IPS DF 6.9 (cell line): ENCODE results near the gene KCND3.

Experiments
- DNase-seq: peaks from one replicate; pipeline ENCODE4 v3.0.0-alpha.2; 2013; ENCODE audit warnings: low read depth, low spot score
- H3K27ac ChIP-seq: one replicate; pipeline ENCODE4 v1.5.1; 2013; ENCODE audit warnings: low read length, control low read depth
- H3K27me3 ChIP-seq: 2 replicates; pipeline ENCODE4 v1.6.1; 2013; ENCODE audit warnings: mild to moderate bottlenecking, low read length; ENCODE audit not compliant: control insufficient read depth, insufficient read depth
- H3K36me3 ChIP-seq: 2 replicates; pipeline ENCODE4 v1.6.1; 2013; ENCODE audit warnings: low read length; ENCODE audit not compliant: control insufficient read depth, insufficient read depth
- H3K4me1 ChIP-seq: 2 replicates; pipeline ENCODE4 v1.6.1; 2013; ENCODE audit warnings: low read length; ENCODE audit not compliant: control insufficient read depth, insufficient read depth
- H3K4me3 ChIP-seq: 2 replicates; pipeline ENCODE4 v1.5.1; 2013; ENCODE audit warnings: mild to moderate bottlenecking, low read length
- H3K9me3 ChIP-seq: 2 replicates; pipeline ENCODE4 v1.6.1; 2013; ENCODE audit warnings: low read length, inconsistent platforms; ENCODE audit not compliant: control insufficient read depth, insufficient read depth
- WGBS: extraction: QIAGEN DNeasy Blood & Tissue Kit; methylation state at CpG from one replicate; pipeline ENCODE4 v1.1.7; 2013; ENCODE audit warnings: mixed read lengths, missing lambda C conversion rate; ENCODE audit not compliant: insufficient read length, insufficient coverage; 5-methylcytosine and 5-hydroxymethylcytosine counted together

Gene KCND3

GRCh38 chr1:111870181-111870580 is 119.3 kb downstream of the KCND3 start:
- DNase-seq: no peak
- no peaks in the 10 kb centered on the region for H3K36me3 ChIP-seq
- no CpG with 5 or more reads among the region's 1 CpG for WGBS
- H3K27me3 ChIP-seq: no peaks in the 10 kb centered on the region
- H3K4me1 ChIP-seq: no peaks in the 10 kb centered on the region
- no peak overlapping the region for H3K27ac ChIP-seq
- H3K9me3 ChIP-seq: no peaks in the 10 kb centered on the region
- H3K4me3 ChIP-seq: no peak overlapping the region

DNA sequence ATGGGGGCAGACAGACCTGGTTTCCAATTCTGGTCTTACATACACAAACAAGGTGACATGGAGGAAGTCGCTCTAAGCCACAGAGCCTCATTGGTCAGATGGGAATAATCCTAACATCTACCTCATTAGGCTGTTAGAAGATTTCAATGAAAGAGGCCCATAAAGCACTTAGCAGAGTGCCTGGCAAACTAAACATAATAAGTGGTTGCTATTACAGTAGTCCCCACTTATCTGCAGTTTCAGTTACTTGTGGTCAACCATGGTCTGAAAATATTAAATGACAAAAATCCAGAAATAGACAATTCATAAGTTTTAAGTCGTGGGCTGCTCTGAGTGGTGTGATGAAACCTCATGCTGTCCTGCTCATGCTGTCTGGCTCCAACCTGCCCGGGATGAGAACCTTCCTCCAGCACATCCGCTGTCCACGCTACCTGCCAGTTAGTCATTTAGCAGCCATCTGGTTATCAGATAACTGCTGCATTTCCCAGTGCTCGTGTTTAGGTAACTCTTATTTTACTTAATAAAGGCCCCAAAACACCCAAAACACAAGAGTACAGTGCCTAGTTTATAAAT is 121.5 kb downstream of the KCND3 start:
- H3K27ac ChIP-seq: no peak overlapping the region
- H3K4me1 ChIP-seq: no peaks in the 10 kb centered on the region
- no peaks in the 10 kb centered on the region for H3K36me3 ChIP-seq
- H3K9me3 ChIP-seq: no peaks in the 10 kb centered on the region
- no peak overlapping the region for H3K4me3 ChIP-seq
- no peaks in the 10 kb centered on the region for H3K27me3 ChIP-seq
- DNase-seq: no peak
- no CpG with 5 or more reads among the region's 6 CpGs for WGBS

DNA sequence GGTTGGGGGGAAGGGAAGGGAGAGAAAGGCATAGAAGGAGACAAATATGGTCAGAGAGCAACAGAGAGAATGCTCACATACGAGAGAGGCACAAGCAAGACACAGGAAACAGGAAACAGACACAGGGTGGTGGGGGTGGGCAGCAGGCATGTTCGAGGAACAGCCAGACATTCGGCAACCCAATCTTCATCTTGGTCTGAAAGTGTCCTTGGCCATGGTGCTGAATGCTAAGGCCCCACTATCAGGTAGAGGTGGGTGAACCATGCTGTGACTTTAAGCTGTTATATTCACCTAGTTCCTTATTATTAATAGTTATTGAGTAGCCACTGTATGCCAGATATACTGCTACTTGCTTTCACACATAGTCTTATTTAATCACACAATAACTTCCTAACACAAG is 124.6 kb downstream of the KCND3 start:
- H3K9me3 ChIP-seq: no peaks in the 10 kb centered on the region
- no peak for DNase-seq
- H3K4me3 ChIP-seq: no peak overlapping the region
- no CpG with 5 or more reads among the region's 3 CpGs for WGBS
- H3K4me1 ChIP-seq: no peaks in the 10 kb centered on the region
- H3K36me3 ChIP-seq: no peaks in the 10 kb centered on the region
- no peaks in the 10 kb centered on the region for H3K27me3 ChIP-seq
- H3K27ac ChIP-seq: no peak overlapping the region

DNA sequence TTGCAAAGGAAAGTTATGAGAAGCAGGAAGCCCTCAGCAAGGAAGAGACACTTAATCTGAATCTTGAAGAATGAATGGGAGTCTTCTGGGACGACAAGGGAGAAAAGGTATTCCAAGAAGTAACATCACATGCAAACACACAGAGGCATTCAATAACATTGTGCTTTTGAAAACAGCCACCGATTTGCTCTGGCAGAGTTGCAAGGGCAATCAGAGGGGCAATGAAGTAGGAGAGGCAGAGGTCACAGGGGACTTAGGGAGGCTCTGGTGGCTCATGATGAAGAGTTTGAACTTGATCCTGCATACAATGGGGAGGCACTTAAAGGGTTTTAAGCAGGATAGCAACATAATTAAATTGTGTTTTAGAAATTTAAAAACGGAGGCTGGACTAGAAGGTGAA is 126.1 kb downstream of the KCND3 start:
- WGBS: no CpG with 5 or more reads among the region's 3 CpGs
- Histone ChIP-seq H3K36me3 (no peaks in the 10 kb centered on the region), H3K4me3 (no peak overlapping the region), H3K4me1 (no peaks in the 10 kb centered on the region), H3K27me3 (no peaks in the 10 kb centered on the region), H3K9me3 (no peaks in the 10 kb centered on the region), H3K27ac (no peak overlapping the region)
- DNase-seq: no peak

- no CpG with 5 or more reads among the region's 3 CpGs for WGBS
- Histone ChIP-seq H3K27me3 (no peaks in the 10 kb centered on the region), H3K4me3 (no peak overlapping the region), H3K27ac (no peak overlapping the region), H3K36me3 (no peaks in the 10 kb centered on the region), H3K4me1 (no peaks in the 10 kb centered on the region), H3K9me3 (no peaks in the 10 kb centered on the region)
- no peak for DNase-seq
Observed at GRCh38 chr1:111862599-111862998, 126.9 kb downstream of the KCND3 start.

DNA sequence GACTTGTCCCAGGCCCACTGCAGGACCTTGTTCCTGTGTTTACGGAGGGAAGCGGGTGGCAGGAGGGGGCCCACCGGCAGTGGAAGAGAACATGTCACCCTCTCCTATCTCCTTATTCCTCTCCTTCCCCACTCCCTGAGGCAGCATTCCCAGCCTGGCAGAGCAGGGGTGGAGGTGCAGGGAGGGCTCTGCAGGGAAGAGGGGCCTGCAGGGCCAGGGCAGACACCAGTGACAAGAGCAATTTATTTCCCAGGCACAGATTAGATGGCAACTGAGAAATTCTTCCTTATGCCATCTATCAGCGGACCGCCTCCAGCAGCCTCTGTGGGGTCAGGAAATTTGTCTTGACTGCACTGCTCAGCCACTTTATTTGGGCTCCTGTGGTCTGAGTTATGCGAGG is 127.9 kb downstream of the KCND3 start:
- Histone ChIP-seq H3K27ac (no peak overlapping the region), H3K27me3 (no peaks in the 10 kb centered on the region), H3K4me1 (peaks cover under 1% of the 10 kb centered on the region; the same call in 1 of the 2 replicates), H3K9me3 (no peaks in the 10 kb centered on the region), H3K4me3 (no peak overlapping the region), H3K36me3 (no peaks in the 10 kb centered on the region)
- no CpG with 5 or more reads among the region's 6 CpGs for WGBS
- DNase-seq: no peak

DNA sequence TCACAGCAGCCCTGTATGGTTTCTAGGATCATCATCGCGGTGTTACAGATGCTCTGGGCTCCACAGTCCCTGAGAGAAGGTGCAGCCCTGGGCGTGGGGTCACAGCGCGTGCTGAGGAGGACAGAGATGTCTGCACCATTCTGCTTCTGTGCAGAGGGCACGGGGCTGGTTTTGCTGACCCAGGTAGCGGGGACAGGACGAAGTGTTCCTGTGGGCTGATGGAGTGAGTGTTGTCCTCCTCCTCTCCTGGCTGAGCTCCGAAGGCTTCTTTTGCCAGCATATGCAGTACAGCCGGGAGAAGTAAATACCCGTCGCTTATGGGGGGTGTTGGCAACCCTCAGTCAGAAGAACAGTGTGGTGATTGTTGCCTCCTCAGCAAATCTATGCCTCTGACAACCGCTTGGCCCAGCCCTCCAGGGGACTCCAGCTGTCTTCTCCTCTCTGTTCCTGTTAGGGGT is 132.2 kb downstream of the KCND3 start:
- peaks cover 5% of the 10 kb centered on the region; the same call in 1 of the 2 replicates for H3K4me1 ChIP-seq
- H3K36me3 ChIP-seq: no peaks in the 10 kb centered on the region
- DNase-seq: no peak
- H3K27me3 ChIP-seq: no peaks in the 10 kb centered on the region
- no peak overlapping the region for H3K27ac ChIP-seq
- H3K9me3 ChIP-seq: no peaks in the 10 kb centered on the region
- WGBS: no CpG with 5 or more reads among the region's 13 CpGs
- H3K4me3 ChIP-seq: no peak overlapping the region

GRCh38 chr1:111856411-111857185 is 132.9 kb downstream of the KCND3 start:
- H3K9me3 ChIP-seq: no peaks in the 10 kb centered on the region
- no peak for DNase-seq
- no CpG with 5 or more reads among the region's 13 CpGs for WGBS
- H3K4me1 ChIP-seq: peaks cover 5% of the 10 kb centered on the region; the same call in 1 of the 2 replicates
- H3K36me3 ChIP-seq: no peaks in the 10 kb centered on the region
- no peaks in the 10 kb centered on the region for H3K27me3 ChIP-seq
- H3K4me3 ChIP-seq: no peak overlapping the region
- no peak overlapping the region for H3K27ac ChIP-seq

GRCh38 chr1:111855260-111855659 is 134.2 kb downstream of the KCND3 start:
- no peaks in the 10 kb centered on the region for H3K27me3 ChIP-seq
- WGBS: no CpG with 5 or more reads among the region's 4 CpGs

GRCh38 chr1:111852261-111852721 is 137.2 kb downstream of the KCND3 start:
- H3K27me3 ChIP-seq: no peaks in the 10 kb centered on the region
- WGBS: no CpG with 5 or more reads among the region's 7 CpGs
- no peak overlapping the region for H3K4me3 ChIP-seq
- H3K36me3 ChIP-seq: no peaks in the 10 kb centered on the region
- H3K4me1 ChIP-seq: peaks cover 5% of the 10 kb centered on the region; the same call in 1 of the 2 replicates
- no peak for DNase-seq
- H3K9me3 ChIP-seq: no peaks in the 10 kb centered on the region
- no peak overlapping the region for H3K27ac ChIP-seq

More at GRCh38 chr1:111855260-111855659, 134.2 kb downstream of the KCND3 start:
- no peak for DNase-seq
- no peak overlapping the region for H3K4me3 ChIP-seq
- H3K27ac ChIP-seq: no peak overlapping the region
- H3K9me3 ChIP-seq: no peaks in the 10 kb centered on the region
- no peaks in the 10 kb centered on the region for H3K36me3 ChIP-seq
- peaks cover 5% of the 10 kb centered on the region; the same call in 1 of the 2 replicates for H3K4me1 ChIP-seq
